Stimulated activated memory B cell treated with anti-CD40 and anti-IgM and Interleukin-4, amounts not matched to agents 10 μg/mL and 1 μg/mL and 100 μg/mL, for 72 hours (primary cell): ENCODE results near the gene NXF3.
A peak's percentile ranks its signal among the peaks of the same experiment; 100 is the strongest.
"Not testable (repeated sequence)": the region's sequence is repeated elsewhere in the genome, so short reads cannot be mapped to it uniquely, and the experiment has no call there.

Source experiments
- ATAC-seq: fragments of 150-1000 bp; cut with Tn5 transposase; 2 replicates; pipeline ENCODE4 v1.10.0; 2021
- H3K27ac Mint-ChIP-seq: one replicate; pipeline ENCODE4 v1.8.0; 2022; ENCODE audit warnings: mild to moderate bottlenecking, mixed read lengths
- H3K27me3 Mint-ChIP-seq: one replicate; pipeline ENCODE4 v1.8.0; 2022; ENCODE audit warnings: mixed read lengths
- H3K36me3 Mint-ChIP-seq: one replicate; pipeline ENCODE4 v1.8.0; 2022; ENCODE audit warnings: mixed read lengths
- H3K4me1 Mint-ChIP-seq: one replicate; pipeline ENCODE4 v1.8.0; 2022; ENCODE audit warnings: mixed read lengths
- H3K4me3 Mint-ChIP-seq: one replicate; pipeline ENCODE4 v1.8.0; 2022; ENCODE audit warnings: mild to moderate bottlenecking, moderate library complexity, mixed read lengths
- H3K9me3 Mint-ChIP-seq: one replicate; pipeline ENCODE4 v1.8.0; 2022; ENCODE audit warnings: mixed read lengths

NXF3 gene

DNA sequence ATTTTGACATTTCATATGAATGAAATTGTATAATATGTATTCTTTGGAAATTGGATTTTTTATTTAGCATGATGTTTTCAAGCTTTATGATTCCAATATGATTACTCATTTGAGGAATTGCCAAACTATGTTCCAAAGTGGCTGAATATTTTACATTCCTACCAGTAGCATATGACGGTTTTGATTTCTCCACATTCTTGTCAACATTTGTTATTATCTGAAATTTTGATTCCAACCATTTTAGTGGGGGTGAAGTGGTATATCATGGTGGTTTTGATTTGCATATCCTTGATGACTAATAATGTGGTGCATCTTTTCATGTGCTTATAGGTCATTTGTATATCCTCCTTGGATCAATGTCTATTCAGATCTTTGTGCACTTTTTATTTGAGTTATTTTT, 26.3 kb downstream of the NXF3 start:
- H3K27ac Mint-ChIP-seq, result no peak overlapping the region

DNA sequence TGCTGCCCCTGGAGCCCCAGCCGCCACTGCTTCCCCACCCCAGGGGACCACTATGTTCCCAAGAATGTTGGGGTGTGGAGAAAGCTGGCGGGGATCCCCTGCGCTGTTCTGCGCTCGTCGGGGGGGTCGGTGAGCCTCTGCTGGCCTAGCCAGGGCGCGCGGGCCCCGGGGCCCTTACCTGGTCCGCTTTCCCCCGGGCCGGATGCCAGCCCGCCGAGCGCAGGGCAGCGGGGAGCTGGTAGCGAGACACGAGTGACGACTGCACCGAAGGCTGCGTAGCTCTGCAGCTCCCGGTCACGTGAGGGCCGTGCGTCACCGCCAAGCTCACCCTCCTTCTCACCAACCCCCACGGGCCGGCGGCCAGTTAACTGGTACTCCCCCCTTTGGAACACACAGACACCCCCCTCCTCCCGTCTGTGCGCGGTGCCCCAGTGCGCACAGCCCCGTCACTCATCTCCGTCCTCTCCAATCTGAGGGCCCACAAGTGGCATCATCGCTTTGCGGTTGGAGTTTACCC, 29.0 kb downstream of the NXF3 start, which contains the start of gene BEX1:
TSS of gene BEX1 (minus strand) at position 254 of the 517 bp plus-strand sequence. CDS start 897 bp downstream, outside the sequence.
- Mint-ChIP-seq H3K9me3 (no peaks in the 10 kb centered on the region), H3K36me3 (no peaks in the 10 kb centered on the region), H3K27ac (no peak within 1 kb of the TSS), H3K4me3 (peak within 1 kb of the TSS; percentile 57), H3K4me1 (peaks cover 10% of the 10 kb centered on the region), H3K27me3 (peaks cover 32% of the 10 kb centered on the region)
- ATAC-seq, result peak; percentile 12

More for the DNA sequence above, 26.3 kb downstream of the NXF3 start:
- Mint-ChIP-seq H3K27me3 (peaks cover 32% of the 10 kb centered on the region), H3K9me3 (no peaks in the 10 kb centered on the region), H3K4me1 (peaks cover 10% of the 10 kb centered on the region), H3K36me3 (no peaks in the 10 kb centered on the region), H3K4me3 (no peak overlapping the region)
- no peak for ATAC-seq

DNA sequence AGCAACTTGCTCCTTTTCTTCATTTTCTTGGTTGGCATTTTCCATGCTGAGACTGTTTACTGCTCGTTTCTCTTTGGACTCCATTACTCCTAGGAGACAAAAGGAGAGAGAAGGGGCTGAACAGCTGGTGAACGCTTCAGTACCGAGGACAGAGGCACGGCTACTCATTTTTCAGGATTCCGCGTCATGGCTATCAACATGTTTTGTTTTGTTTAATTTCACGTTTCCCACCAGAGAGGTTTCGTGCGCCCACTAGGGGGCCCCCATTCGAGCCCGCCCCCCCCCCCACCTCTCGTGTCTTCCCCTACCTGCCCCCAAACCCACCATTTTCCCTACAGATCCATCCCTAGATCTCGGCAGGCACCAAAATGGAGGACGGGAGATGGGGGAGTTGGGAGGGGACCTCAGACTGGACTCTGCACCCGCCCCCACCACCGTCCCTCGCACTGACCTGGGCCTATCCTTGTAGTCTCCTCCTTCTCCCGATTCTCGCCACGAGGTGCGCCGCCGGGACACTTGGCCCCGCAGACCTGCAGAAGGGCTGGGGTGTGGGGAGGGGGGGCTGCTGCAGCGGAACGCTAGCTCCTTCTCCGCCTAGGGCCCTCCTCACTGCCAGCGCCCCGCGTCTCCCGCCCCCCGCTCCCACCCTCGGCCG, 29.6 kb downstream of the NXF3 start:
- Mint-ChIP-seq H3K36me3 (no peaks in the 10 kb centered on the region), H3K4me1 (peaks cover 10% of the 10 kb centered on the region), H3K27me3 (peaks cover 32% of the 10 kb centered on the region), H3K9me3 (no peaks in the 10 kb centered on the region), H3K27ac (no peak overlapping the region), H3K4me3 (peak overlapping the region; percentile 57)
- no peak for ATAC-seq

DNA sequence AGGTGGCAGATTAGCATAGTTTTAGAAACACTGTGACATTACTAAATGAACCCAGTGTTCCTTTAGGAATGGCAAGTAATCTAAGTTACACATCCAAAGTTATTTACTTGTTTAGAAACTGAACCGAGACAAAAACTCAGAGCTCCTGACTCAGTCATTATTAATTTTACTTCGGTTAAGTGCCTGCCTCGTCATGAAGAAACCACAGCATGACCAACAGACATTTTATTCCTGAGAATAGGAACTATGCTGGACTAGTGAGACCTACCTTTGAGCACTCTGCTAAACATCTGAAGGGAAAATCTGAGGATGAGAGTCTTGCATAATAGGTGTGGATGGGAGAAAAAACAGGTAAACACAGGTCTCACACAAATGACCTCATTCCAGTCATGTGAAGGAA, 31.5 kb downstream of the NXF3 start:
- ATAC-seq, result no peak
- no peaks in the 10 kb centered on the region for H3K9me3 Mint-ChIP-seq

DNA sequence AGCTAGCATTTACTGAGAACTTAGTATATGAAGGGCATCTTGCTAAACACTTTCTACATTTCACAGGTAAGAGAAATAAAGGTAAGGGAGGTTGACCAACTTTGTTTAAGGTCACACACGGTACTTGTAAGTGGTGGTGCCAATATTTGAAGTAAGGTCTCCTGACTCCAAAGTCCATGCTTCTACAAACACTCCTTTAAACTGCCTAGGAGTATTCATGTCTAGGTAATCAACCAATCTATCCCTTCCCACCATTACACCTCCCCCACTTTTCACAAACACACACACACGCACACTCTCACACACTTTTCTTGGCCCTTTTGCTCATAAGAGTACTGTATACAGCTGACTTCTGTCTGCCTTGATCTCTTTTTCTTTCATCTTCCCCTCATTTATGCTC, 36.0 kb downstream of the NXF3 start:
- no peak for ATAC-seq
- H3K4me3 Mint-ChIP-seq, result no peak overlapping the region
- no peaks in the 10 kb centered on the region for H3K9me3 Mint-ChIP-seq
- no peaks in the 10 kb centered on the region for H3K4me1 Mint-ChIP-seq
- no peak overlapping the region for H3K27ac Mint-ChIP-seq
- H3K27me3 Mint-ChIP-seq, result no peaks in the 10 kb centered on the region
- no peaks in the 10 kb centered on the region for H3K36me3 Mint-ChIP-seq

More for the DNA sequence above, 31.5 kb downstream of the NXF3 start:
- Mint-ChIP-seq H3K4me1 (peaks cover 10% of the 10 kb centered on the region), H3K36me3 (no peaks in the 10 kb centered on the region), H3K4me3 (no peak overlapping the region), H3K27me3 (peaks cover 32% of the 10 kb centered on the region), H3K27ac (no peak overlapping the region)

DNA sequence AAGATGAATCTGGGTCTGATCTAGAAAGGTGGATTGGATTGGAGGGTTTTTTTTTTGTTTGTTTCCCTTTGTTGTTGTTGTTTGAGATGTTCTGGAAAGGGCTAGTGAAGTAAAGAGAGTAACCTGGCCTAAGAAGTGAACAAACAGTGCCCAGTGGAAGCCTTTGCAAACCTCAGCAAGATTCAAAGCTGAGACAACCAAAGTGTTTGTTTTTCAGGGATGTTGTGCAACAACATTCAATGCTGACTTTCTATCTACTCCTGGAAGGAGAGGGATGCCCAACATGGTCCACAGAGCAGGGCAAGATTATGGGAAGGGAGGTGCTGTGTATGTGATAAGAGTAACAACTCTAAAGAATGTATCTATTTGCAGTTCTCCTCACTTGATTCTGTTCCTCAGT, 40.3 kb downstream of the NXF3 start:
- H3K4me3 Mint-ChIP-seq, result no peak overlapping the region
- ATAC-seq, result no peak
- H3K4me1 Mint-ChIP-seq, result no peaks in the 10 kb centered on the region
- no peaks in the 10 kb centered on the region for H3K27me3 Mint-ChIP-seq
- H3K36me3 Mint-ChIP-seq, result no peaks in the 10 kb centered on the region
- no peaks in the 10 kb centered on the region for H3K9me3 Mint-ChIP-seq
- H3K27ac Mint-ChIP-seq, result no peak overlapping the region

DNA sequence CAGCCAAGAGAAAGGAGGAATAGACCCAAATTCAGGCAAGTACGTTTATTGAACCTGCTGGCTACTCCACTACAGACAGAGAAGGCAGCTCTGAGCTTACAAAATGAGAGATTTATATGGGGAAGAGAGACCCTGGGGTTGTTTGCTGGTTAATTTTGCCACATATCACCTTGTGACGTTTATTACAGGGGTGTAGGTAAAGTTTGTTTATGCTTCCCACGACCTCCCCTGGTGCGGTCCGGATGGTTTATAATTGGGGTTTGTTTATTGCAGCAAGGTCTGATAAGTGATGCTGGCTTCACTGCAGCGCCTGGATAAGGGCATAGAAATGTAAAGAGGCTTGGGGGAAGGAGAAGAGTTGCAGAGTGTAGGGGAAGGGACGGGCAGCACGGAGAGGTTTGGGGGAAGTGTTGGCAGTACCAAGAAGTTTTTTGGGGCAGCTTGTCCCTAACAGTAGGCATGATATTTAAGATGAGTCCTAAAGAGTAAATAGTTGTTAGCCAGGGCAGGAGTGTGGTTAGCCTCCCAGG, 41.6 kb downstream of the NXF3 start:
- H3K27ac Mint-ChIP-seq, result no peak overlapping the region
- H3K4me3 Mint-ChIP-seq, result no peak overlapping the region
- no peaks in the 10 kb centered on the region for H3K27me3 Mint-ChIP-seq
- no peak for ATAC-seq
- H3K36me3 Mint-ChIP-seq, result no peaks in the 10 kb centered on the region
- H3K4me1 Mint-ChIP-seq, result no peaks in the 10 kb centered on the region
- peaks cover 2% of the 10 kb centered on the region for H3K9me3 Mint-ChIP-seq

DNA sequence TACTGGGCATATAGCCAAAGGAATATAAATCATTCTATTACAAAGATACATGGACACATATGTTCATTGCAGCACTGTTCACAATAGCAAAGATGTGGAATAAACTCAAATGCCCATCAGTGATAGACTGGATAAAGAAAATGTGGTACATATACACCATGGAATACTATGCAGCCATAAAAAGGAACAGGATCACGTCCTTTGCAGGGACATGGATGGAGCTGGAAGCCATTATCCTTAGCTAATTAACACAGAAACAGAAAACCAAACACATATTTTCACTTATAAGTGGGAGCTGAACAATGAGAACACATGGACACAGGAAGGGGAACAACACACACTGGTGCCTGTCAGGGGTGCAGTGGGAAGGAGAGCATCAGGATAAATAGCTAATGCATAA, 59.6 kb downstream of the NXF3 start:
- not testable (repeated sequence) for H3K27ac Mint-ChIP-seq, H3K4me1 Mint-ChIP-seq, H3K9me3 Mint-ChIP-seq, H3K4me3 Mint-ChIP-seq, H3K27me3 Mint-ChIP-seq, ATAC-seq, H3K36me3 Mint-ChIP-seq
